ENCODE measurements around the gene REXO5. TPM values are rescaled to one million over a fixed set of nuclear protein-coding genes. Genes with fewer than 3 reads are reported as not detected.

The REXO5 gene
- 3.6 and 5.6 TPM in 2 replicates for total RNA-seq

GRCh38 chr16:20806168-20807050 lies at the start of gene REXO5, which contains the start of gene ERI2:
TSS of gene REXO5 (plus strand) at chr16:20806527. CDS start at chr16:20806954, 427 bp downstream.
TSS of gene ERI2 (minus strand) at chr16:20806472. CDS start at chr16:20806430, 42 bp downstream.

DNA sequence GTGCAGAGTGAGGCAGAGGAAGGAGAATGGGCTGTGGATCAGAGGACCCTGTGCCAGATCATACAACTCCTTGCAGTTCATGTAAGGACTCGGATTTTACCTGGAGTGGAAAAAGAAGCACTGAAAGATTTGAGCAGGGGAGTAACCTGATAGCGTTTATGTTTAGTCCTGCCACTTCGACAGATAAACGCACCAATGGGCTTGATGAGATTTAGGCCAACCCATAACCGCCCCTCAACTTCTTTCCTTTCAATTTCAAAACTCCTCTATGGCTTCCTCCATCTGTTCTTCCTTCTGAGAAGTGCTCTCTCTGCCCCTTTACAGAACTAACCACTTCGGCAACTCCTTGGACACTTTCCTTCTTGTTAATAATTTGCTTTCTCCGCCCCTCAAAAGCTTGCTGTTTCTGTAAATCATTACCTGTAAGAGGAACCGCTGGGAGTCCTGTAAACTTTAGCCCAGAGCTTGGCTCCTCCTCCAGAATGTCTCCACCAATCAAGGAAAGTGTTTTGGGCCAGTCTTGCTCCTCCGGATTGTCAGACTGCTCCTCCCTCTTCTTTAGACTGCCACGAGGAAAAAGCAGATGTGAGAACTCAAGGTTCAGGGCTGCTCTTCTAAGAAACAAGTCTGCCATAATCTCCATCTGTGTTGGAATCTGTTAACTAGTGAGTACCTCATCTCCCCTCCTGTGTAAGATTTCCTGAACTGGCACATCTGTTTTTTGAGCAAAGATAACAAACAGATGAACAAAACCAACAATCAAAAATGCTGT lies 42.7 kb upstream of the REXO5 start, which contains the start of gene ACSM3:
ACSM3 (plus strand) TSS at position 554 of the 772 bp plus-strand sequence. CDS start 6,021 bp downstream, outside the sequence.

Other genes starting within 250 kb of the REXO5 start
- not detected in 2 replicates for gene ACSM2B, start 230.2 kb upstream of the REXO5 start, total RNA-seq
- not detected in 2 replicates for gene ACSM1, start 108.8 kb upstream of the REXO5 start, total RNA-seq
- 76.4 and 80.2 TPM in 2 replicates for gene THUMPD1, start 64.7 kb upstream of the REXO5 start, total RNA-seq
- gene ACSM3, start 42.5 kb upstream of the REXO5 start, total RNA-seq = 0.28 and 1.2 TPM in 2 replicates
- 19.6 and 43.5 TPM in 2 replicates for gene ERI2, start 55 bp upstream of the REXO5 start, total RNA-seq
- 43.4 and 53.7 TPM in 2 replicates for gene DCUN1D3, start 93.8 kb downstream of the REXO5 start, total RNA-seq
- gene LYRM1, start 94.2 kb downstream of the REXO5 start, total RNA-seq = 41.3 and 55.1 TPM in 2 replicates

Measured in smooth muscle cell of the umbilical artery (primary cell).